A549 (cell line): Measurements from ENCODE around the gene GSTM2.

Experiments
- ESRRA ChIP-seq: fragments of 150-350 bp; IDR thresholded peaks from 2 replicates; pipeline ENCODE4 v1.6.1; 2014; ENCODE audit warnings: mild to moderate bottlenecking, low read length, borderline replicate concordance
- GATA3 ChIP-seq: IDR thresholded peaks from 2 replicates; pipeline ENCODE4 v1.6.1; 2012; ENCODE audit warnings: borderline replicate concordance
- HEYL ChIP-seq: fragments of 250-450 bp; sonication (Bioruptor Pico); IDR thresholded peaks from 2 replicates; pipeline ENCODE4 v1.8.0; 2021; ENCODE audit warnings: mild to moderate bottlenecking, moderate library complexity
- MAX ChIP-seq: IDR thresholded peaks from 2 replicates; pipeline ENCODE4 v1.6.1; 2012
- MAZ ChIP-seq: fragments of 150-350 bp; IDR thresholded peaks from 2 replicates; pipeline ENCODE4 v1.6.1; 2014; ENCODE audit warnings: antibody characterized with exemption, low read depth, low read length, borderline replicate concordance
- NFE2L2 ChIP-seq: fragments of 150-350 bp; conservative IDR thresholded peaks from 2 replicates; pipeline ENCODE4 v1.6.1; 2014; ENCODE audit warnings: low read length
- NPAS2 ChIP-seq: fragments of 250-450 bp; sonication (Bioruptor Pico); IDR thresholded peaks from 2 replicates; pipeline ENCODE4 v1.8.0; 2022; ENCODE audit warnings: mild to moderate bottlenecking, moderate library complexity, borderline replicate concordance
- POLR2A ChIP-seq: IDR thresholded peaks from 2 replicates; pipeline ENCODE4 v1.6.1; 2012; ENCODE audit warnings: mild to moderate bottlenecking, low read length
- RNF2 ChIP-seq: fragments of 200-600 bp; sonication (generic); IDR thresholded peaks from 2 replicates; pipeline ENCODE4 v1.6.1; 2016; ENCODE audit warnings: low read depth, mild to moderate bottlenecking, antibody characterized with exemption, moderate library complexity, borderline replicate concordance
- ZNF302 ChIP-seq: fragments of 250-450 bp; sonication (Bioruptor Pico); IDR thresholded peaks from 2 replicates; pipeline ENCODE4 v1.9.0; 2021; ENCODE audit warnings: inconsistent platforms, mild to moderate bottlenecking, moderate library complexity
- TF ChIP-seq, protein P1 (sequence below): fragments of >200 bp; sonication (Bioruptor Twin); formaldehyde crosslinking; IDR thresholded peaks from 3 replicates; pipeline ENCODE4 v1.5.1; 2016
- TF ChIP-seq, protein P2 (sequence below): IDR thresholded peaks from 2 replicates; pipeline ENCODE4 v1.6.1; 2012

- TF ChIP-seq, protein P1, sequence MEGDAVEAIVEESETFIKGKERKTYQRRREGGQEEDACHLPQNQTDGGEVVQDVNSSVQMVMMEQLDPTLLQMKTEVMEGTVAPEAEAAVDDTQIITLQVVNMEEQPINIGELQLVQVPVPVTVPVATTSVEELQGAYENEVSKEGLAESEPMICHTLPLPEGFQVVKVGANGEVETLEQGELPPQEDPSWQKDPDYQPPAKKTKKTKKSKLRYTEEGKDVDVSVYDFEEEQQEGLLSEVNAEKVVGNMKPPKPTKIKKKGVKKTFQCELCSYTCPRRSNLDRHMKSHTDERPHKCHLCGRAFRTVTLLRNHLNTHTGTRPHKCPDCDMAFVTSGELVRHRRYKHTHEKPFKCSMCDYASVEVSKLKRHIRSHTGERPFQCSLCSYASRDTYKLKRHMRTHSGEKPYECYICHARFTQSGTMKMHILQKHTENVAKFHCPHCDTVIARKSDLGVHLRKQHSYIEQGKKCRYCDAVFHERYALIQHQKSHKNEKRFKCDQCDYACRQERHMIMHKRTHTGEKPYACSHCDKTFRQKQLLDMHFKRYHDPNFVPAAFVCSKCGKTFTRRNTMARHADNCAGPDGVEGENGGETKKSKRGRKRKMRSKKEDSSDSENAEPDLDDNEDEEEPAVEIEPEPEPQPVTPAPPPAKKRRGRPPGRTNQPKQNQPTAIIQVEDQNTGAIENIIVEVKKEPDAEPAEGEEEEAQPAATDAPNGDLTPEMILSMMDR = no peak
- TF ChIP-seq MAX = no peak
- no peak for TF ChIP-seq ZNF302 (CRISPR knock-in tag)
- no peak for TF ChIP-seq MAZ
- TF ChIP-seq NPAS2 = no peak
- TF ChIP-seq POLR2A = no peak
- no peak for TF ChIP-seq NFE2L2
- TF ChIP-seq HEYL (CRISPR knock-in tag) = no peak
- no peak for TF ChIP-seq RNF2
- TF ChIP-seq, protein P2, sequence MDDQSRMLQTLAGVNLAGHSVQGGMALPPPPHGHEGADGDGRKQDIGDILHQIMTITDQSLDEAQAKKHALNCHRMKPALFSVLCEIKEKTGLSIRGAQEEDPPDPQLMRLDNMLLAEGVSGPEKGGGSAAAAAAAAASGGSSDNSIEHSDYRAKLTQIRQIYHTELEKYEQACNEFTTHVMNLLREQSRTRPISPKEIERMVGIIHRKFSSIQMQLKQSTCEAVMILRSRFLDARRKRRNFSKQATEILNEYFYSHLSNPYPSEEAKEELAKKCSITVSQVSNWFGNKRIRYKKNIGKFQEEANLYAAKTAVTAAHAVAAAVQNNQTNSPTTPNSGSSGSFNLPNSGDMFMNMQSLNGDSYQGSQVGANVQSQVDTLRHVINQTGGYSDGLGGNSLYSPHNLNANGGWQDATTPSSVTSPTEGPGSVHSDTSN = no peak
- TF ChIP-seq ESRRA = no peak
- TF ChIP-seq GATA3 = no peak
Measured at GRCh38 chr1:109712321-109712864, 44.5 kb downstream of the GSTM2 start.
